ENCODE results near the gene SLC22A14.
"Not testable (repeated sequence)": the region's sequence is repeated elsewhere in the genome, so short reads cannot be mapped to it uniquely, and the experiment has no call there.

GRCh38 chr3:38297053-38297452 lies 15.0 kb downstream of the SLC22A14 start:
- TF ChIP-seq, protein P1, sequence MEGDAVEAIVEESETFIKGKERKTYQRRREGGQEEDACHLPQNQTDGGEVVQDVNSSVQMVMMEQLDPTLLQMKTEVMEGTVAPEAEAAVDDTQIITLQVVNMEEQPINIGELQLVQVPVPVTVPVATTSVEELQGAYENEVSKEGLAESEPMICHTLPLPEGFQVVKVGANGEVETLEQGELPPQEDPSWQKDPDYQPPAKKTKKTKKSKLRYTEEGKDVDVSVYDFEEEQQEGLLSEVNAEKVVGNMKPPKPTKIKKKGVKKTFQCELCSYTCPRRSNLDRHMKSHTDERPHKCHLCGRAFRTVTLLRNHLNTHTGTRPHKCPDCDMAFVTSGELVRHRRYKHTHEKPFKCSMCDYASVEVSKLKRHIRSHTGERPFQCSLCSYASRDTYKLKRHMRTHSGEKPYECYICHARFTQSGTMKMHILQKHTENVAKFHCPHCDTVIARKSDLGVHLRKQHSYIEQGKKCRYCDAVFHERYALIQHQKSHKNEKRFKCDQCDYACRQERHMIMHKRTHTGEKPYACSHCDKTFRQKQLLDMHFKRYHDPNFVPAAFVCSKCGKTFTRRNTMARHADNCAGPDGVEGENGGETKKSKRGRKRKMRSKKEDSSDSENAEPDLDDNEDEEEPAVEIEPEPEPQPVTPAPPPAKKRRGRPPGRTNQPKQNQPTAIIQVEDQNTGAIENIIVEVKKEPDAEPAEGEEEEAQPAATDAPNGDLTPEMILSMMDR (IDR thresholded peaks at IDR 0.05 in 2 of 3, conservative IDR thresholded peaks at IDR 0.05 in 1 of 3; ENCODE audit: insufficient read depth in 2 of 3, low read depth in 1 of 3, low read length in 3 of 3): not testable (repeated sequence)
- not testable (repeated sequence) for TF ChIP-seq FOXJ3 (CRISPR knock-in tag; IDR thresholded peaks at IDR 0.05); FOXM1 (IDR thresholded peaks at IDR 0.05; ENCODE audit: low read depth); FOXM1 (CRISPR knock-in tag; IDR thresholded peaks at IDR 0.05; ENCODE audit: low read depth); ZNF124 (CRISPR knock-in tag; IDR thresholded peaks at IDR 0.05); BACH1 (tag; IDR thresholded peaks at IDR 0.05)
- TF ChIP-seq, protein P2, sequence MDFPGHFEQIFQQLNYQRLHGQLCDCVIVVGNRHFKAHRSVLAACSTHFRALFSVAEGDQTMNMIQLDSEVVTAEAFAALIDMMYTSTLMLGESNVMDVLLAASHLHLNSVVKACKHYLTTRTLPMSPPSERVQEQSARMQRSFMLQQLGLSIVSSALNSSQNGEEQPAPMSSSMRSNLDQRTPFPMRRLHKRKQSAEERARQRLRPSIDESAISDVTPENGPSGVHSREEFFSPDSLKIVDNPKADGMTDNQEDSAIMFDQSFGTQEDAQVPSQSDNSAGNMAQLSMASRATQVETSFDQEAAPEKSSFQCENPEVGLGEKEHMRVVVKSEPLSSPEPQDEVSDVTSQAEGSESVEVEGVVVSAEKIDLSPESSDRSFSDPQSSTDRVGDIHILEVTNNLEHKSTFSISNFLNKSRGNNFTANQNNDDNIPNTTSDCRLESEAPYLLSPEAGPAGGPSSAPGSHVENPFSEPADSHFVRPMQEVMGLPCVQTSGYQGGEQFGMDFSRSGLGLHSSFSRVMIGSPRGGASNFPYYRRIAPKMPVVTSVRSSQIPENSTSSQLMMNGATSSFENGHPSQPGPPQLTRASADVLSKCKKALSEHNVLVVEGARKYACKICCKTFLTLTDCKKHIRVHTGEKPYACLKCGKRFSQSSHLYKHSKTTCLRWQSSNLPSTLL (IDR thresholded peaks at IDR 0.05): not testable (repeated sequence)

Measured in K562 (cell line).